ENCODE measurements around the gene RFC4. TPM values are rescaled to one million over a fixed set of nuclear protein-coding genes. Genes with fewer than 3 reads are reported as not detected.
"Not testable (repeated sequence)": the region's sequence is repeated elsewhere in the genome, so short reads cannot be mapped to it uniquely, and the experiment has no call there.

RFC4 gene
- total RNA-seq, 6 experiments from 2014 or later, result 4.6 to 17.4 (median 5.6) TPM

- intact Hi-C loops (cut with DNase I), result no loop called here
- 73% methylated on average over 2 of the region's 2 CpGs for WGBS (ENCODE audit: insufficient coverage, low coverage, low lambda C conversion rate, missing lambda C conversion rate)
- H3K9me3 ChIP-seq, result no peaks in the 10 kb centered on the region
- H3K27me3 ChIP-seq, result no peaks in the 10 kb centered on the region
- no peak overlapping the region for H3K27ac ChIP-seq
- no peak overlapping the region for H3K4me3 ChIP-seq
- TF ChIP-seq POLR2A (IDR thresholded peaks at IDR 0.05) (no peak), CTCF (IDR thresholded peaks at IDR 0.05) (no peak)
- no peak for ATAC-seq
- no peaks in the 10 kb centered on the region for H3K4me1 ChIP-seq
- no peak for DNase-seq
- no peaks in the 10 kb centered on the region for H3K36me3 ChIP-seq
Measured at GRCh38 chr3:186823386-186823785, 17.1 kb upstream of the RFC4 start.

- H3K36me3 ChIP-seq; intact Hi-C loops (cut with DNase I); H3K4me3 ChIP-seq; H3K9me3 ChIP-seq; H3K27ac ChIP-seq; H3K27me3 ChIP-seq; H3K4me1 ChIP-seq; DNase-seq: not testable (repeated sequence)
- 14% methylated on average over 1 of the region's 1 CpG for WGBS (ENCODE audit: insufficient coverage, low coverage, low lambda C conversion rate, missing lambda C conversion rate)
- peak in 1 of 4 donors; percentile 3 for ATAC-seq
Measured at GRCh38 chr3:186822388-186822759, 16.1 kb upstream of the RFC4 start.

GRCh38 chr3:186821429-186822387, 15.4 kb upstream of the RFC4 start:
- H3K27me3 ChIP-seq, result no peaks in the 10 kb centered on the region
- peak; percentile 63 to 77 (median 72) for TF ChIP-seq CTCF (IDR thresholded peaks at IDR 0.05)
- no peak for TF ChIP-seq POLR2A (IDR thresholded peaks at IDR 0.05)
- 36% methylated on average over 11 of the region's 11 CpGs for WGBS (ENCODE audit: insufficient coverage, low coverage, low lambda C conversion rate, missing lambda C conversion rate)
- intact Hi-C loops (cut with DNase I), result no loop called here
- no peaks in the 10 kb centered on the region for H3K36me3 ChIP-seq
- DNase-seq, result no peak
- H3K4me1 ChIP-seq, result no peaks in the 10 kb centered on the region
- H3K9me3 ChIP-seq, result no peaks in the 10 kb centered on the region
- no peak overlapping the region for H3K27ac ChIP-seq
- H3K4me3 ChIP-seq, result no peak overlapping the region
- ATAC-seq, result peak; percentile 46 to 73 (median 70)

GRCh38 chr3:186818956-186819355, 12.7 kb upstream of the RFC4 start:
- no peak overlapping the region for H3K4me3 ChIP-seq
- 40% methylated on average over 1 of the region's 1 CpG for WGBS (ENCODE audit: insufficient coverage, low coverage, low lambda C conversion rate, missing lambda C conversion rate)
- no peaks in the 10 kb centered on the region for H3K36me3 ChIP-seq
- DNase-seq (no peak), ATAC-seq (no peak)
- no peak overlapping the region for H3K27ac ChIP-seq
- TF ChIP-seq POLR2A (IDR thresholded peaks at IDR 0.05) (no peak), CTCF (IDR thresholded peaks at IDR 0.05) (no peak)
- H3K9me3 ChIP-seq, result no peaks in the 10 kb centered on the region
- H3K27me3 ChIP-seq, result no peaks in the 10 kb centered on the region
- no peaks in the 10 kb centered on the region for H3K4me1 ChIP-seq
- intact Hi-C loops (cut with DNase I), result no loop called here

GRCh38 chr3:186818516-186818915, 12.2 kb upstream of the RFC4 start:
- intact Hi-C loops (cut with DNase I), result no loop called here
- DNase-seq, result no peak
- ATAC-seq, result no peak
- Histone ChIP-seq H3K4me1 (no peaks in the 10 kb centered on the region), H3K27ac (no peak overlapping the region), H3K4me3 (no peak overlapping the region), H3K27me3 (no peaks in the 10 kb centered on the region), H3K36me3 (no peaks in the 10 kb centered on the region), H3K9me3 (no peaks in the 10 kb centered on the region)
- 88% methylated on average over 4 of the region's 5 CpGs for WGBS (ENCODE audit: insufficient coverage, low coverage, low lambda C conversion rate, missing lambda C conversion rate)
- no peak for TF ChIP-seq CTCF (IDR thresholded peaks at IDR 0.05)
- TF ChIP-seq POLR2A (IDR thresholded peaks at IDR 0.05), result no peak
